HL-60 (cell line): ENCODE measurements around the gene GTF2IRD1.

Experiments used
- POLR2AphosphoS5 ChIP-seq: IDR thresholded peaks from 2 replicates; pipeline ENCODE4 v1.6.1; 2012; ENCODE audit warnings: low read depth
- TF ChIP-seq, protein P1 (sequence below): IDR thresholded peaks from one replicate; pipeline ENCODE4 v1.5.1; 2011; ENCODE audit warnings: low read length, control low read depth, inconsistent platforms; ENCODE audit not compliant: insufficient read depth

GRCh38 chr7:74449144-74449543, 4.6 kb upstream of the GTF2IRD1 start:
- TF ChIP-seq, protein P1, sequence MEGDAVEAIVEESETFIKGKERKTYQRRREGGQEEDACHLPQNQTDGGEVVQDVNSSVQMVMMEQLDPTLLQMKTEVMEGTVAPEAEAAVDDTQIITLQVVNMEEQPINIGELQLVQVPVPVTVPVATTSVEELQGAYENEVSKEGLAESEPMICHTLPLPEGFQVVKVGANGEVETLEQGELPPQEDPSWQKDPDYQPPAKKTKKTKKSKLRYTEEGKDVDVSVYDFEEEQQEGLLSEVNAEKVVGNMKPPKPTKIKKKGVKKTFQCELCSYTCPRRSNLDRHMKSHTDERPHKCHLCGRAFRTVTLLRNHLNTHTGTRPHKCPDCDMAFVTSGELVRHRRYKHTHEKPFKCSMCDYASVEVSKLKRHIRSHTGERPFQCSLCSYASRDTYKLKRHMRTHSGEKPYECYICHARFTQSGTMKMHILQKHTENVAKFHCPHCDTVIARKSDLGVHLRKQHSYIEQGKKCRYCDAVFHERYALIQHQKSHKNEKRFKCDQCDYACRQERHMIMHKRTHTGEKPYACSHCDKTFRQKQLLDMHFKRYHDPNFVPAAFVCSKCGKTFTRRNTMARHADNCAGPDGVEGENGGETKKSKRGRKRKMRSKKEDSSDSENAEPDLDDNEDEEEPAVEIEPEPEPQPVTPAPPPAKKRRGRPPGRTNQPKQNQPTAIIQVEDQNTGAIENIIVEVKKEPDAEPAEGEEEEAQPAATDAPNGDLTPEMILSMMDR, result no peak
- no peak for TF ChIP-seq POLR2AphosphoS5
